ENCODE measurements around the gene ZNF689. TPM values are rescaled to one million over a fixed set of nuclear protein-coding genes. Genes with fewer than 3 reads are reported as not detected.

Gene ZNF689
- polyA plus RNA-seq, 1 donor from 2014 or later, result 10.6 TPM

DNA sequence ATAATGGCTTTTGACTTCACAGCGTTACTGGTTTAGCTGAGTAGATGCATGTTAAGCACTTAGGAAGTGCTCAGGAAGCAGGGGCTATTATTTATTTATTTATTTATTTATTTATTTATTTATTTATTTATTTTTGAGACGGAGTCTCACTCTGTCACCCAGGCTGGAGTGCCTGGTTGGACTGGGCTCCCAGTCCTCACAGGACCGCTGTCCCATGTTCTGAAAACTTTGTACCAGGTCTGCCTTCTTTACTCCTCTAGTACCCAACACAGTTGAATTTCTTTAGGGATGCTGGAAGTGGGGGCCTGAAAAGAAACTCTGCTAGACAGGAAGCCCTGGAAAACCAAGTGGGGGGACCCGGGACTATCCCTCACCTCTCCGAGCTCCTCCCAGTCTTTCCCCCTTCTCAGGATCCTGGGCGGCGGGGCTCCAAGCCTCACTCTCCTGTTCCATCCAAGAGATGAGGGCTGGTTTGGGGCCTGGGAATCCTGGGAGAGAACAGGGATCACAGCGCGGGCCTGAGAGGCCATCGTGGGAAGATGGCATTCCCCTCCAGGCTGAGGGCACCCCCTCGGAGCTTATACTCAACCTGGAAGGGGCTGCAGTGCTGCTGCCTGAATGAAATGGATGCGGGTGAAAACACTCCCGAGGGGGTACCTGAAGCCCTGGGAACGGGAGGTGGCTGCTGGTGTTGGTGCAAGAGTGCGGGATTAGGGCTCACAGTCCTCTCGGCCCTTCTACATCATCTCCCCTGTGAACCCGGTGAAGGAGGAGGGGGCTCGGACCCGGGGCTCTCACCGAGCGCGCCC lies 39.3 kb downstream of the ZNF689 start:
- H4K20me1 ChIP-seq (ENCODE audit: insufficient read depth), result no peaks in the 10 kb centered on the region
- peak overlapping the region; percentile 96 for H3K9ac ChIP-seq (ENCODE audit: low read length)
- H2AFZ ChIP-seq (ENCODE audit: low read depth, low read length), result peak overlapping the region; percentile 68
- no peaks in the 10 kb centered on the region for H3K27me3 ChIP-seq (ENCODE audit: insufficient read depth, low read depth, low read length)
- no peaks in the 10 kb centered on the region for H3K9me3 ChIP-seq (ENCODE audit: low read length)
- H3K36me3 ChIP-seq (ENCODE audit: insufficient read depth, low read length), result no peaks in the 10 kb centered on the region
- H3F3A ChIP-seq (ENCODE audit: insufficient read depth, low read length, poor library complexity, severe bottlenecking), result peaks cover 7% of the 10 kb centered on the region
- peak overlapping the region; percentile 96 for H3K4me2 ChIP-seq (ENCODE audit: low read length)
- TF ChIP-seq POLR2AphosphoS5 (IDR thresholded peaks at IDR 0.05) (no peak), EP300 (conservative IDR thresholded peaks at IDR 0.05; ENCODE audit: poor library complexity, severe bottlenecking) (no peak), CTCF (IDR thresholded peaks at IDR 0.05; ENCODE audit: poor library complexity, severe bottlenecking) (no peak), TAF1 (IDR thresholded peaks at IDR 0.05; ENCODE audit: low read depth) (no peak), MXI1 (conservative IDR thresholded peaks at IDR 0.05; ENCODE audit: poor library complexity, severe bottlenecking) (no peak), EZH2 (IDR thresholded peaks at IDR 0.05; ENCODE audit: borderline replicate concordance, insufficient read depth, low read length, poor library complexity, severe bottlenecking) (no peak), SMC3 (conservative IDR thresholded peaks at IDR 0.05; ENCODE audit: poor library complexity) (no peak), RAD21 (conservative IDR thresholded peaks at IDR 0.05) (no peak)
- TF ChIP-seq, protein P1, sequence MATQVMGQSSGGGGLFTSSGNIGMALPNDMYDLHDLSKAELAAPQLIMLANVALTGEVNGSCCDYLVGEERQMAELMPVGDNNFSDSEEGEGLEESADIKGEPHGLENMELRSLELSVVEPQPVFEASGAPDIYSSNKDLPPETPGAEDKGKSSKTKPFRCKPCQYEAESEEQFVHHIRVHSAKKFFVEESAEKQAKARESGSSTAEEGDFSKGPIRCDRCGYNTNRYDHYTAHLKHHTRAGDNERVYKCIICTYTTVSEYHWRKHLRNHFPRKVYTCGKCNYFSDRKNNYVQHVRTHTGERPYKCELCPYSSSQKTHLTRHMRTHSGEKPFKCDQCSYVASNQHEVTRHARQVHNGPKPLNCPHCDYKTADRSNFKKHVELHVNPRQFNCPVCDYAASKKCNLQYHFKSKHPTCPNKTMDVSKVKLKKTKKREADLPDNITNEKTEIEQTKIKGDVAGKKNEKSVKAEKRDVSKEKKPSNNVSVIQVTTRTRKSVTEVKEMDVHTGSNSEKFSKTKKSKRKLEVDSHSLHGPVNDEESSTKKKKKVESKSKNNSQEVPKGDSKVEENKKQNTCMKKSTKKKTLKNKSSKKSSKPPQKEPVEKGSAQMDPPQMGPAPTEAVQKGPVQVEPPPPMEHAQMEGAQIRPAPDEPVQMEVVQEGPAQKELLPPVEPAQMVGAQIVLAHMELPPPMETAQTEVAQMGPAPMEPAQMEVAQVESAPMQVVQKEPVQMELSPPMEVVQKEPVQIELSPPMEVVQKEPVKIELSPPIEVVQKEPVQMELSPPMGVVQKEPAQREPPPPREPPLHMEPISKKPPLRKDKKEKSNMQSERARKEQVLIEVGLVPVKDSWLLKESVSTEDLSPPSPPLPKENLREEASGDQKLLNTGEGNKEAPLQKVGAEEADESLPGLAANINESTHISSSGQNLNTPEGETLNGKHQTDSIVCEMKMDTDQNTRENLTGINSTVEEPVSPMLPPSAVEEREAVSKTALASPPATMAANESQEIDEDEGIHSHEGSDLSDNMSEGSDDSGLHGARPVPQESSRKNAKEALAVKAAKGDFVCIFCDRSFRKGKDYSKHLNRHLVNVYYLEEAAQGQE (IDR thresholded peaks at IDR 0.05; ENCODE audit: borderline replicate concordance), result no peak
- H3K79me2 ChIP-seq (replicated peaks; ENCODE audit: insufficient read depth, low read length), result no peaks in the 10 kb centered on the region
- H3K4me3 ChIP-seq (ENCODE audit: low read length), result peak overlapping the region; percentile 79
- H3K9me2 ChIP-seq (ENCODE audit: insufficient read depth, low read length), result no peaks in the 10 kb centered on the region
- peak overlapping the region; percentile 98 for H3K27ac ChIP-seq (ENCODE audit: low read length)

- TF ChIP-seq CTCF (IDR thresholded peaks at IDR 0.05; ENCODE audit: poor library complexity, severe bottlenecking), result no peak
- no peak for TF ChIP-seq EP300 (conservative IDR thresholded peaks at IDR 0.05; ENCODE audit: poor library complexity, severe bottlenecking)
- TF ChIP-seq, protein P1 (IDR thresholded peaks at IDR 0.05; ENCODE audit: borderline replicate concordance), result no peak
- no peak for TF ChIP-seq TAF1 (IDR thresholded peaks at IDR 0.05; ENCODE audit: low read depth)
- no peak for TF ChIP-seq SMC3 (conservative IDR thresholded peaks at IDR 0.05; ENCODE audit: poor library complexity)
- no peak for TF ChIP-seq MXI1 (conservative IDR thresholded peaks at IDR 0.05; ENCODE audit: poor library complexity, severe bottlenecking)
- no peak for TF ChIP-seq EZH2 (IDR thresholded peaks at IDR 0.05; ENCODE audit: borderline replicate concordance, insufficient read depth, low read length, poor library complexity, severe bottlenecking)
- no peak for TF ChIP-seq POLR2AphosphoS5 (IDR thresholded peaks at IDR 0.05)
- no peak for TF ChIP-seq RAD21 (conservative IDR thresholded peaks at IDR 0.05)
- Histone ChIP-seq H3K79me2 (replicated peaks; ENCODE audit: insufficient read depth, low read length) (no peaks in the 10 kb centered on the region), H3K9me2 (ENCODE audit: insufficient read depth, low read length) (no peaks in the 10 kb centered on the region), H3K9me3 (ENCODE audit: low read length) (no peaks in the 10 kb centered on the region), H3K4me3 (ENCODE audit: low read length) (peak overlapping the region; percentile 43), H3F3A (ENCODE audit: insufficient read depth, low read length, poor library complexity, severe bottlenecking) (peaks cover 7% of the 10 kb centered on the region), H3K9ac (ENCODE audit: low read length) (no peak overlapping the region), H3K27me3 (ENCODE audit: insufficient read depth, low read depth, low read length) (no peaks in the 10 kb centered on the region), H3K4me2 (ENCODE audit: low read length) (no peak overlapping the region), H2AFZ (ENCODE audit: low read depth, low read length) (no peak overlapping the region), H3K27ac (ENCODE audit: low read length) (peak overlapping the region; percentile 98), H3K36me3 (ENCODE audit: insufficient read depth, low read length) (no peaks in the 10 kb centered on the region), H4K20me1 (ENCODE audit: insufficient read depth) (no peaks in the 10 kb centered on the region)
Observed at GRCh38 chr16:30569746-30570635, 40.2 kb downstream of the ZNF689 start.
